Measurements from ENCODE around the gene EGFL7. TPM values are rescaled to one million over a fixed set of nuclear protein-coding genes. Genes with fewer than 3 reads are reported as not detected.

Gene EGFL7
- total and polyA plus RNA-seq, 12 donors: 1.9 to 452 (median 79.5) TPM

- Histone ChIP-seq H3K27me3 (no peaks in the 10 kb centered on the region), H3K36me3 (replicated peaks in 1 of 2) (no peaks in the 10 kb centered on the region), H3K9me3 (replicated peaks in 1 of 3) (no peaks in the 10 kb centered on the region), H3K4me1 (replicated peaks in 1 of 2) (peaks cover 0 to 4% of the 10 kb centered on the region in 2 donors), H3K27ac (no peak overlapping the region), H3K4me3 (no peak overlapping the region)
- WGBS, 4 donors: 77 to 86% (median 83%) methylated on average over 10 to 29 of the region's 29 CpGs
- no peak for DNase-seq
- TF ChIP-seq POLR2A (IDR thresholded peaks at IDR 0.05): no peak
- TF ChIP-seq CTCF (IDR thresholded peaks at IDR 0.05): no peak
- intact Hi-C loops (cut with DNase I): no loop called here
Observed at GRCh38 chr9:136691316-136692184, 28.8 kb downstream of the EGFL7 start.

DNA sequence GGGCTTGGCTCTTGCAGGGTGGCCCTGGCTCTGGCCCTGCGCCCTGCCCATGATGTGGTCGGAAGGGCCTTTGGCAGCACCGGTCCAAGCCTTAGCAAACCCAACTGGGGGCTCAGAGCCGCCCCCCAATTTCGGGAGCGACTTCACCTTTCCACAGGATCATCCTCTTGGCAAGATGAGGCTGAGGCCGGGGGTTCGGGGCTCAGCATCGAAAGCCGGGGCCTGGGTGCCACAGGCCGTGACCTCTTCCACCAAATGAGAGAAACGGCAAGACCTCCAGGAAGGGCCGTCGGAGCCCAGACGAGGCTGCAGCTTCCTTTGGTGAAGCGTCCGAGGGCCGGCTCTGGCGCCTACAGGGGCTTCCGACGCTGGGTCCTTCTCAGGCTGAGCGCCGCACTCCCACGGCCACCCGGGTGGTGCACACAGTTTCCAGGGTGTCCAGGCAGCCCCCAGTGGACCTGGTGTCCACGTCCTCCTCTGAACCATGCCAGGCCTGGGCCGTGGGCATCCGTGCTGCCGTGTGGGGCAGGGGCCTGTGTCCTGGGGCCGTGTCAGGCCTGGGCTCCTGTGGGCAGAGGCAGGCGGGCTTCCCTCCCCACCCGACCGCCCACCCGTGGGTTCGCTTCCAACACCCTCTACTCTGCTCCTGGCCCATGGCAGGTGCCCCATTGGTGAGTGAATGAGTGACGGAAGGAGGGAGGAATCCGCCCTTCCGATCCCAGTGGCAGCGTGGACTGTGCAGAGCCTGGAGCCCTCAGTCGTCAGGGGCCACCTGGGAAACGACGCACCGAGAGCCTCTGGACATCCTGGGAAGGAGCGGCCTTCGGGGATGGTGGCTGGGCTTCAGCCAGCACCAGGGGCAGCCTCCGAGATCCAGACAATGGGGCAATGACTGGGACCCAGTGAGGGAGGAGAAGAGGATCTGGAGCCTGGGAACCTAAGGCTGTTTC, 29.7 kb downstream of the EGFL7 start:
- WGBS, 4 donors: 84 to 94% (median 90%) methylated on average over 24 to 46 of the region's 46 CpGs
- DNase-seq: no peak
- H3K27me3 ChIP-seq: no peaks in the 10 kb centered on the region
- no peak overlapping the region for H3K27ac ChIP-seq
- TF ChIP-seq POLR2A (IDR thresholded peaks at IDR 0.05): no peak
- TF ChIP-seq CTCF (IDR thresholded peaks at IDR 0.05): no peak
- intact Hi-C loops (cut with DNase I): no loop called here
- H3K4me1 ChIP-seq (replicated peaks in 1 of 2): peaks cover 0 to 3% of the 10 kb centered on the region in 2 donors
- no peaks in the 10 kb centered on the region for H3K36me3 ChIP-seq (replicated peaks in 1 of 2)
- H3K4me3 ChIP-seq: no peak overlapping the region
- no peaks in the 10 kb centered on the region for H3K9me3 ChIP-seq (replicated peaks in 1 of 3)

GRCh38 chr9:136693135-136693489, 30.4 kb downstream of the EGFL7 start:
- TF ChIP-seq CTCF (IDR thresholded peaks at IDR 0.05) (no peak), POLR2A (IDR thresholded peaks at IDR 0.05) (no peak)
- H3K27ac ChIP-seq: no peak overlapping the region
- no peaks in the 10 kb centered on the region for H3K9me3 ChIP-seq (replicated peaks in 1 of 3)
- peaks cover 0 to 3% of the 10 kb centered on the region in 2 donors for H3K4me1 ChIP-seq (replicated peaks in 1 of 2)
- 76 to 86% (median 81%) methylated on average over 14 of the region's 14 CpGs for WGBS, 4 donors
- no peak overlapping the region for H3K4me3 ChIP-seq
- H3K27me3 ChIP-seq: no peaks in the 10 kb centered on the region
- intact Hi-C loops (cut with DNase I): no loop called here
- no peak for DNase-seq
- H3K36me3 ChIP-seq (replicated peaks in 1 of 2): no peaks in the 10 kb centered on the region

DNA sequence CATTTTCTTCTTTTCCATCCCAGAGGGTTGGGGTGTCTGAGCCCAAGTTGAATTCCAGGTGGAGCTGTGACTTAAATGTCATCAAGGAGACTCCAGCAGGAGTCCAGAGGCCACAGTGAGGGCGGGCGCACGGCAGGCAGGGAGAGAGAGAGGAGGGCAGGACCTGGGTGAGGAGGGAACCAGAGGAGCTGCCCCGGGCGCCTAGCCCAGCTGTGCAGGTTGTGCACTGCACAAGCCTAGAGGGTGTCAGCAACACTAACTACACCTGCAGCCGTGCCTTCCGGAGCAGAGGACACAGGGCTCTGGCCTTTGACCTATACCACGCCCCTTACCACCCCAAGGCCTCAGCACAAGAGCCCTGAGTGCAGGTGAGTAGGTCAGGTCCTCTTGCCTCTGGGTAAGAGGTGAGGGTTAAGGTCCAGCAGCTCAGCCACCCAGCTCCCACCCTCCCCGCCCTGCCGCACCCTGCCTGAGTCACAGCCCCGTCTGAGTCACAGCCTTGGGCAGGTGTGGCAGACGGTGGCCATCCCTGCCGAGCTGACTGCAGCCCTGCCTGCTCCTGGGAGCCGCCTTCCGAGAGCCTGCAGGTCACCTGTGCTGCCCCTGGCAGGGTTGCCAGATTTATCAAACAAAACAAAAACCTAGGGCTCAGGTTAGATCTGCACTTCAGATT, 30.9 kb downstream of the EGFL7 start:
- peak in 6 of 7 donors; percentile 52 to 78 (median 74) for DNase-seq

More for the DNA sequence above, 30.9 kb downstream of the EGFL7 start:
- WGBS, 4 donors: 25 to 64% (median 55%) methylated on average over 7 to 15 of the region's 15 CpGs
- peaks cover 0 to 3% of the 10 kb centered on the region in 2 donors for H3K4me1 ChIP-seq (replicated peaks in 1 of 2)
- intact Hi-C loops (cut with DNase I): no loop called here
- no peak overlapping the region for H3K4me3 ChIP-seq
- no peaks in the 10 kb centered on the region for H3K9me3 ChIP-seq (replicated peaks in 1 of 3)
- H3K27ac ChIP-seq: no peak overlapping the region
- TF ChIP-seq POLR2A (IDR thresholded peaks at IDR 0.05): no peak
- no peak for TF ChIP-seq CTCF (IDR thresholded peaks at IDR 0.05)
- no peaks in the 10 kb centered on the region for H3K27me3 ChIP-seq
- no peaks in the 10 kb centered on the region for H3K36me3 ChIP-seq (replicated peaks in 1 of 2)

Measured in adrenal gland (tissue), 12 donors.